Retinal pigment epithelial cell (primary cell): Measurements from ENCODE around the gene RALGAPB.
"Not testable (repeated sequence)": the region's sequence is repeated elsewhere in the genome, so short reads cannot be mapped to it uniquely, and the experiment has no call there.

Source experiments
- DNase-seq: peaks from one replicate; pipeline ENCODE4 v3.0.0-alpha.2; 2010; ENCODE audit warnings: low read depth
- H3K4me3 ChIP-seq: 2 replicates; pipeline ENCODE4 v1.5.1; 2011; ENCODE audit warnings: mild to moderate bottlenecking, low read length, control low read depth, moderate library complexity
- TF ChIP-seq, protein P1 (sequence below): conservative IDR thresholded peaks from 2 replicates; pipeline ENCODE4 v1.5.1; 2011; ENCODE audit warnings: low read depth, low read length, control low read depth, inconsistent platforms

RALGAPB gene

DNA sequence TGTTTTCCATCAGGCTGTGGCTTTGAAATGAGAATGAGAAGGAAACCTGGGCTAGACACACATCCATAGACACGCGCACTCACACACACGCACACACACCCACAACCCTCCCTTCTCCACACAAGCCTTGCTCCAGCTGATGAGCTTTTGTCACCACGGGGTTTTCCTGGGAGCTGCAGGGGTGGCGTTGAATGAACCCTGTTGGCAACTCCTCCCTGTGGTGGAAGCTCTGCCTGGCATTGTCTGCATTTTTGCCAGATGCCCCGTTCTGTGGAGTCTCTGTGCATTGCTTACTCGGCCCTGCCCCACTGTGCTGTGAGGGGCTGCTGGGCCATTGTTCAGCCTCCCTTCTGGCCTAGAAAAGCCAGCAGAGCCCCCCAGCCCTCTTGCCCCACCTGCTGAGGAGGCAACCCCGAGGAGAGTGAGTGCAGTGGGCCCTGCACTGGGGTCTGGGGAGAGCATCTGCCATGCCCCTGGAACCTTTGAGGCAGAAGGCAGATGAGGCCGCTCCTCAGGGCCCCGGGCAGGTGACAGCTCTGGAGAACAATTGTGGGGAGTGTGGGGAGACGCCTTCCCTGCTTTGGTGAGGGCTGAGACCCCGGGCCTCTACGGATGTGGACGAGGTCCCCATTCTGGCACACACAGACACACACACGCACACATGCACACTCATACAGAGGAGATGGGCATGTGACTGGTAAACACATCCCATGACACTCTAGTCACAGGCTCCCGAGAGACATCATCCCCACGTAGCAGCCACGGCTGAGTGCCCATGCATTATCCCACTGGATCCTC, 118.2 kb downstream of the RALGAPB start:
- no peak for DNase-seq
- no peak overlapping the region for H3K4me3 ChIP-seq
- TF ChIP-seq, protein P1, sequence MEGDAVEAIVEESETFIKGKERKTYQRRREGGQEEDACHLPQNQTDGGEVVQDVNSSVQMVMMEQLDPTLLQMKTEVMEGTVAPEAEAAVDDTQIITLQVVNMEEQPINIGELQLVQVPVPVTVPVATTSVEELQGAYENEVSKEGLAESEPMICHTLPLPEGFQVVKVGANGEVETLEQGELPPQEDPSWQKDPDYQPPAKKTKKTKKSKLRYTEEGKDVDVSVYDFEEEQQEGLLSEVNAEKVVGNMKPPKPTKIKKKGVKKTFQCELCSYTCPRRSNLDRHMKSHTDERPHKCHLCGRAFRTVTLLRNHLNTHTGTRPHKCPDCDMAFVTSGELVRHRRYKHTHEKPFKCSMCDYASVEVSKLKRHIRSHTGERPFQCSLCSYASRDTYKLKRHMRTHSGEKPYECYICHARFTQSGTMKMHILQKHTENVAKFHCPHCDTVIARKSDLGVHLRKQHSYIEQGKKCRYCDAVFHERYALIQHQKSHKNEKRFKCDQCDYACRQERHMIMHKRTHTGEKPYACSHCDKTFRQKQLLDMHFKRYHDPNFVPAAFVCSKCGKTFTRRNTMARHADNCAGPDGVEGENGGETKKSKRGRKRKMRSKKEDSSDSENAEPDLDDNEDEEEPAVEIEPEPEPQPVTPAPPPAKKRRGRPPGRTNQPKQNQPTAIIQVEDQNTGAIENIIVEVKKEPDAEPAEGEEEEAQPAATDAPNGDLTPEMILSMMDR = no peak

DNA sequence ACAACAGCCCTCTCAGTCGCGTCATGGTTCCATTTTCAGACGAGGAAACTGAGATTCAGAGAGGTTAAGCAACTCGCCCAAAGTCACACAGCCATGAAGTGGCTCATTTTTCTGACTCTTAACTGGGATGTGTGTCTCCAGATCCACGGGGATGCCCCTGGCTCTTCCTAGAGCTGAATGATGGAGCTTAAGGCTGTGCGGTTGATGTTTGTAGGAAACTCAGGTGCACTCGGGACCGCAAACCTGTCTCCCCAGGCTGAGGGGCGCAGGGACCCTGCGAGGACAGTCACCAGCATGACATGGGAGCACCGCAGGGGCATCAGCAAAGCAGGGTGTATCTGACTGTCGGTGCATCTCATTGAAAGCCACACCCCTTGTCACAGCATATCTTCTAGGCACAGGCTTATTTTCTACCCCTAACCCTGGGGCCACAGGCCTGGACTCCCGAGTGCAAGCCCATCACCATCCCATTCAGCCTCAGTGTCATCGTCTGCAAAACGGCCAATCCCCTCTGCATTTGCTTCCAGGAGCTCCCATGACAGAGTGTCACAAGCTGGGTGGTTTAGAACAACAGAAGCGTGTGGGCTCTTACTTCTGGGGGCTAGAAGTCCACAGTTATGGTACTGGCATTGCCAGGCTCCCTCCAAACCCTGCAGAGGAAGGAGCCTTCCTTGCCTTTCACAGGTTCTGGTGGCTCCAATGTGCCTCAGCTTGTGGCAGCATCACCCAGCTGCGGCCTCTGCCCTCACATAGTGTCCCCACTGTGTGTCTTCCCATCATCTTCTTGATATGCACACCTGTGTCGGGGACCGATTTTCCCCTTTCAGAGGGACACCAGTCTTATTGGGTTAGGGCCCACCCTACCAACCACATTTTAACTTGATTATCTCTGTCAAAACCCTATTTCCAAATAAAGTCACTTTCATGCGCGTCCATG, 119.1 kb downstream of the RALGAPB start:
- H3K4me3 ChIP-seq = no peak overlapping the region
- TF ChIP-seq, protein P1 = no peak
- DNase-seq = no peak

DNA sequence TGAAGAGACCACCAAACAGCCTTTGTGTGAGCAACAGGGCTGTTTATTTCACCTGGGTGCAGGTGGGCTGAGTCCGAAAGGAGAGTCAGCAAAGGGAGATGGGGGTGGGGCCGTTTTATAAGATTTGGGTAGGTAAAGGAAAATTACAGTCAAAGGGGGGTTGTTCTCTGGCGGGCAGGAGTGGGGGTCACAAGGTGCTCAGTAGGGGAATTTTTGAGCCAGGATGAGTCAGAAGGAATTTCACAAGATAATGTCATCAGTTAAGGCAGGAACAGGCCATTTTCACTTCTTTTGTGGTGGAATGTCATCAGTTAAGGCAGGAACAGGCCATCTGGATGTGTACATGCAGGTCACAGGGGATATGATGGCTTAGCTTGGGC, 119.8 kb downstream of the RALGAPB start:
- DNase-seq, H3K4me3 ChIP-seq: not testable (repeated sequence)

DNA sequence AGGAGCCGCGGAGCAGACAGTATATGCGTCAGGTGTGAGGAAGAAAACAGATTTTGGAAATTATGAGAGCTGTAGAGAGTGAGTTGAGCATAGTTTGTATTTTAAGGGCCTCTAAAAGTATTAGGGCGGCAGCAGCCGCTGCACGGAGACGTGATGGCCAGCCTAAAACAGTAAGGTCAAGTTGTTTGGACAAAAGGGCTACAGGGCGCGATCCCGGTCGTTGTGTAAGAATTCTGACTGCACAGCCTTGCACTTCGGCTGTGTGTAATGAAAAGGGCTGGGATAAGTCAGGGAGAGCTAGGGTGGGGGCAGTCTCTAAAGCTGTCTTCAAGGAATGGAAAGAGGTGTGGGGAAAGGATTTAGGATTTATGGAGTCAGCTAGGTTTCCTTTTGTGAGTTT, 121.6 kb downstream of the RALGAPB start:
- DNase-seq, H3K4me3 ChIP-seq: not testable (repeated sequence)

DNA sequence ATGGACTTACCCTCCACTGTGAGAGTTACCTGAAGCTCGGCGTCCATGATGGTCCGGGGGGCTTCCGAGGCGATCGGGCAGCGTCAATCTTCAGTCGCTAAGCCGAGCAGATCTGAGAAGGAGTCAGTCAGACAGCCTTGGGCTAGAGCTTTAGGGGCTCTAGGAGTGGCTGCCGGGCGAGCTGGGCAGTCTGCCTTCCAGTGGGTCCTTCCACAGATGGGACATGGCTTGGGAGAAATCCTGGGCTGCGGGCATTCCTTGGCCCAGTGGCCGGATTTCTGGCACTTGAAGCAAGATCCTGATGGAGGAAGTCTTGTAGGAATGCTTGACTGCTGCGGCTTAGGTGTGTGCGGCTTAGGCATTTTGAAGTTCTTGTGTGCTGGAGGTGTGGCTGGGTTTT, 123.2 kb downstream of the RALGAPB start:
- H3K4me3 ChIP-seq, DNase-seq: not testable (repeated sequence)

DNA sequence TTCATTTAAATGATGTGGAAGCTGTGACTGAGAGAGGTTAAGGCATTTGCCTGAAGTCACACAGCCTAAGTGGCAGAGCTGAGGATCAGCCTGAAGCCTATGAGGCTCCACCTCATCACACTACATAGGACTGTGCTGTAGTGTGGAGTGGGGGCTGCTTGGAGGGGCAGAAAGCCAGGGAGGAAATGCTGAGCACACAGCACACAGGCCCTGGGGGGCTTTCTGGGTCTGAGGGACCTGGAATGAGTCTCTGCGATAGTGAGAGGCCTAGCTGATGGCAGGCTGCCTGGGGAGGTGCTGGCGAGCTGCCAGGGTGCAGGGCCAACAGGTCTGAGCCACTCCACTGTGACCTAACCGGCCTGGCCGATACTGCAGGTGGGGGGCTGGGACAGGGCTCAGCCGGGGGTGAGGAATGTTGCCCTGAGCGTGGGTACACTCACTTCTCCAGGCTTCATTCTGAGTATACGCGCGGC, 126.8 kb downstream of the RALGAPB start:
- DNase-seq = no peak
- H3K4me3 ChIP-seq = no peak overlapping the region
- TF ChIP-seq, protein P1 = no peak

DNA sequence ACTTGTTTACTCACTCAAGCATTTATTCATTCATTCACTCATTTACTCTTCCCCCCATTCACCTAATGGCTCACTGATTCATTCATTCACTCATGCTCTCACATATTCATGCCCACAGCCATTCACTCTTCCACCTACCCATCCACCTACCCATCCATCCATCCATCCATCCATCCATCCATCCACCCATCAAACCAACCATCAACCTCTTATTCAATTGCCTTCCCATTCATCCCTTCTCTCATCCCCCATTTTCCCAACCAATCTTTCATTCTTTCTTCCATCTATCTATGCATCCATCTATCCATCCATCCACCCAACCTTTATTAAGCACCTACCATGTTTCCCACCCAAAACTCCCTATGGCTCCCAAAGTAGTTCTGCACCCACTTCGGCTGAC, 127.4 kb downstream of the RALGAPB start:
- TF ChIP-seq, protein P1 = no peak
- no peak for DNase-seq
- no peak overlapping the region for H3K4me3 ChIP-seq

DNA sequence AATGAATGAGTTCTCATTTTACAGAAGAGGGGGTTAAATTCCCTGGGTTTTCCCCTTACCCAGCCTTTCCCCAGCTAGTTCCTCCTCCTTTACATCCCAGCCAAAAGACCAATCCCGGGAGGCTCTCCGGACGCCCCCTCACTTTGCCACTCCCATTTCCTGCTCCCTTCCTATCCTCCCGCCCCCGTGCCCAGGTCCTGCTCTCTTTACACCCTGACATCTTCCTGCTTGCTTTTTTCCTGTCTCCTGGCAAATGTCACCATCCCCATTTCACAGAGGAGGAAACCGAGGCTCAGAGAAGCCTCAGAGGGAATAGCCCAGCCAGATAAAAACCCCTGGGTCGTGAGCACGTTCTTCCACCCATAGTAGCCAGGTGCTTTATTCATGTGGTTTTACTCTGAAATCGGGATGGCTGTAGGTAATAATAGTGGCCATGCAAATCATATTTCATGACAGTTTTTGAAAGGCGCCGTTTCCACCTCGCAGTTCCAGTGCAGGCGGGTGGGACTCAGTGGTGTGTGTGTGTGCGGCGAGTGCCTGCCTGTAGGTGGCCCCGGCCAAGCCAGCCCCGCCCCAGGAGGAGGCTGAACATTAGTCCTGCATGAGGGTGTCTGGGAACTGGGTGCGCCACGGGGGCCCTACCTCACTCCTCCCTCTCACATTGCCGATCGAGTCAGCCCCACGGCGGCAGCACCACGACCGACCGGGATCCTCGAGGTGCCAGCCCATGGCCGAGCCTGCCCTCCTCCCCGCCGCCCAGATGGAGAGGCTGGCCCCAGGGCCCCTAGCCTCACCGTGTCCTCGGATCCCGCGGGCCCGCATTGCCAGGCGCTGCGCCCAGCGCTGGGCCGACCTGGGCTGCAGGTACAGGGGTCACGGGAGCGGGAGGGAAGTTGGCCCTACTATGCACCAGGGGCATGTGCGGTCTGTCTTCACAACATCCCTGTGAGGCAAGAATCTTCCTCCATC, 128.9 kb downstream of the RALGAPB start, which contains the start of gene ARHGAP40:
TSS of gene ARHGAP40 (plus strand) at position 594 of the 969 bp plus-strand sequence.
- peak within 1 kb of the TSS; percentile 32 for H3K4me3 ChIP-seq
- no peak for DNase-seq
- TF ChIP-seq, protein P1 = peak; percentile 45
